ENCODE results near the gene RNASE7.

Gene RNASE7

DNA sequence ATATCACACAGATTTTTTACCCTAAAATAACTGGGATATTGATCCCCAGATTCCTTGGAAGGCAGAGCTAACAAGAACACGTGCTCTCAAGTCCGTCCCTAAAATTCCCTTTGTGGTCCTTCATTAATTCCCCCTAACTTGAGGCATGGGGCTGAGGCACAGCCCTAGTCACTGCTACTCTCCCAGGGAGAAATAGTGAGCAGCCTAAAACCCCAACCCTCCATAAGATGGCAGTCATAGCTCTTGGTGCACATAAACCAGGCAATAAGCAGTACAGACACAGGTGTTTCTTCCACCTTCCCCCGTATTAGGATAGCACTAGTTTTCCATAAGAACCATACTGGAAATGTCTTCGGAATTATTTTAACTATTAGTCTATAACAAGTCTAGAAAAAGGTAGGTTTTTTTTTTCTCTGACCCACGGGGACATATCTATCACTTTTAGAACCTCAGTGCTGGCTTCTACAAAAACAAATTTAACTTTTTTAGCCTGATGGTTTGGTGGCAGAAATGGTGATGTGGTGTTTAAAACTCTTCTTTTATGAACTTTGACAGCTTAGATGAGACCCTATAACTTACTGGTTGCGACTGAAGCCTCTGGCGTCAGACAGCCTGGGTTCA is 24.8 kb downstream of the RNASE7 start:
- DNase-seq (ENCODE audit: low read depth in 2 of 3, low spot score in 1 of 3), result no peak

- DNase-seq (ENCODE audit: low read depth in 2 of 3, low spot score in 1 of 3), result peak in 2 of 3 donors; percentile 24 to 41
These were observed 26.6 kb downstream of the RNASE7 start for GRCh38 chr14:21068521-21069387.

GRCh38 chr14:21069388-21070082 is 27.4 kb downstream of the RNASE7 start:
- DNase-seq (ENCODE audit: low read depth in 2 of 3, low spot score in 1 of 3), result no peak

DNA sequence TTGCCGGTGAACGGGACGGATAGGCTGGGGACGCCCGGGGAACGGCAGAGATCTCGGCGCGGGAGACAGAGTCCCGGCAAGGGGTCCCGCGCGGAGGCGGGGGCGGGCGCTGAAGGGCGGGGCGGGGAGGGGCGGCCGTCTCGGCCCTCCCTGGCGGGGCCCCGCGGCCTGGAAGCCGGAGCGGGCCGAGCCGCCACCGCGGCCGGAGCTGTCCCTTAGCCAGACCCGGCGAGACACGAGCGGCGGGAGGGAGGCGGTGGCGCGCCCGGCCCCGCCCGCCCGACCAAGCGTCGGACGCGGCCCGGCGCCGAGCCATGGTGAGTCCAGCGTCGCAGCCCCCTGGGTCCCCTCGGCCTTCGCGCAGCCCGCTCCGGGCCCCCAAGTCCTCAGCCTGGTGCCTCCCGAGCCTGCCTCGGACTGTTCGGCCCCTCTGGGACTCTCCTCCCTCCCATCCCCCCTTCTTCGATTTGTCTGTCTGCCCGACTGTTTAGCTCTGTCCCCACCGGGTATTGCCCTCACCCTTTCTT is 28.0 kb downstream of the RNASE7 start, which contains the start of gene ARHGEF40:
Gene ARHGEF40, plus strand, starts transcription at position 222 of the 527 bp plus-strand sequence. Its CDS starts 93 bp downstream, at position 315.
- DNase-seq (ENCODE audit: low read depth in 2 of 3, low spot score in 1 of 3), result no peak

DNA sequence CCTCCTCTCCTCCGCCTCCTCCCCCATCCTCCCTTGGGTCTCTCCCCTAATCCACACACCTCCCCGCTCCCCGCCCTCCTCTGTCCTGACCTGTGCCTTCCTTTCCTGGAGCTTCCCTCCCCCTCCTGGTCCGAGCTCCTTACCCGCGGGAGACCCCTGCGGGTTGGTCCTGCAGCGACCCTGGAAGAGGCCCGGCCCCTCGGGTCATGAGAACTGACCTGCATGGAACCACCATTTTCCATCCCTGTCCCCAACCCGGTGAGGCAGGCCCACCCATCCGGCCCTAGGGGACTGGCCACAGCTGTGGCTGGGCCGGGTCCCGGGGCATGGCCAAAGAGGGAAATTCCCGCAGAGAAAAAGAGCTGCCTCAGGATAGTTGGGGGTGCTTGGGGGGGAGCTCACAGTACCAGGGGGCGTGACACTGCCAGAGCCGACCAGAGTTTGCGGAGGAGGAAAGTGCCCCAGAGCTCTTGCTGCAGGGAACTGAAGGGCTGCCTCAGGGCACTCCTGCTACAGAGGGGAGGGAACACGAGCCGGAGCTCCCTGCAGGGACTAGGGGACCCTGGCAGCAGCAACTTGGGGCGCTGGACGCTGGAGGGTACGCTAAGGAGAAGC is 28.6 kb downstream of the RNASE7 start:
- no peak for DNase-seq (ENCODE audit: low read depth in 2 of 3, low spot score in 1 of 3)

GRCh38 chr14:21071225-21072030 is 29.3 kb downstream of the RNASE7 start:
- no peak for DNase-seq (ENCODE audit: low read depth in 2 of 3, low spot score in 1 of 3)

DNA sequence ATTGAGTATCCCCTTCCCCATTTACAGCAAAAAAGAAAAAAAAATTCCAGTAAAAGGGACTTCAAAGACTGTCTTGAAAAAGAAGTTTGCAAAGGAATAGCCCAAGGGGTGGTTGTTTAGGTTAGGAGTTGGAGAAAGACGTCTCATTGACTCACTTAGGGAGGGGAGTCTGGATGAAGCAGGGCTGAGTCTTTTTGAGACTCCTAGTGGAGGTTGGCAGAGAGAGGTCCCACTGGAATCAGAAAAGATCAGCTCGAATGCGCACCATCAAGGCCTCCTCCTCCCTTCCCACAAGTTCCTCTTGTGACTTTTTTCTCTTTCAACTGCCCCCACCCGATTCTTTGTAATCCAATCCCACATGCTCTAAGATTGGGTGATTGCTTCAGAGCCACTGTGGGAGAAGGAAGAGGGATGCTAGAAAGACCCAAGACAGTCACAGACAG is 29.9 kb downstream of the RNASE7 start:
- no peak for DNase-seq (ENCODE audit: low read depth in 2 of 3, low spot score in 1 of 3)

GRCh38 chr14:21072781-21073339 is 30.7 kb downstream of the RNASE7 start:
- no peak for DNase-seq (ENCODE audit: low read depth in 2 of 3, low spot score in 1 of 3)

GRCh38 chr14:21073921-21074320 is 31.8 kb downstream of the RNASE7 start:
- no peak for DNase-seq (ENCODE audit: low read depth in 2 of 3, low spot score in 1 of 3)

DNA sequence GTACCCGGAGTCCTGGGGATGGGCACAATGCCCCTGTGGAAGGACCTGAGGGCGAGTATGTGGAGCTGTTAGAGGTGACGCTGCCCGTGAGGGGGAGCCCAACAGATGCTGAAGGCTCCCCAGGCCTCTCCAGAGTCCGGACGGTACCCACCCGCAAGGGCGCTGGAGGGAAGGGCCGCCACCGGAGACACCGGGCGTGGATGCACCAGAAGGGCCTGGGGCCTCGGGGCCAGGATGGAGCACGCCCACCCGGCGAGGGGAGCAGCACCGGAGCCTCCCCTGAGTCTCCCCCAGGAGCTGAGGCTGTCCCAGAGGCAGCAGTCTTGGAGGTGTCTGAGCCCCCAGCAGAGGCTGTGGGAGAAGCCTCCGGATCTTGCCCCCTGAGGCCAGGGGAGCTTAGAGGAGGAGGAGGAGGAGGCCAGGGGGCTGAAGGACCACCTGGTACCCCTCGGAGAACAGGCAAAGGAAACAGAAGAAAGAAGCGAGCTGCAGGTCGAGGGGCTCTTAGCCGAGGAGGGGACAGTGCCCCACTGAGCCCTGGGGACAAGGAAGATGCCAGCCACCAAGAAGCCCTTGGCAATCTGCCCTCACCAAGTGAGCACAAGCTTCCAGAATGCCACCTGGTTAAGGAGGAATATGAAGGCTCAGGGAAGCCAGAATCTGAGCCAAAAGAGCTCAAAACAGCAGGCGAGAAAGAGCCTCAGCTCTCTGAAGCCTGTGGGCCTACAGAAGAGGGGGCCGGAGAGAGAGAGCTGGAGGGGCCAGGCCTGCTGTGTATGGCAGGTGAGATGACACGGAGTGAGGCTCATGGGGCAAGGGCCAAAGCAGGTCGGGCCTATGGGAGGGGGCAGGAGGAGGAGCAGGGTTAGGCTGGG is 32.5 kb downstream of the RNASE7 start:
- DNase-seq (ENCODE audit: low read depth in 2 of 3, low spot score in 1 of 3), result no peak

GRCh38 chr14:21075719-21076437 is 33.7 kb downstream of the RNASE7 start:
- DNase-seq (ENCODE audit: low read depth in 2 of 3, low spot score in 1 of 3), result no peak

DNA sequence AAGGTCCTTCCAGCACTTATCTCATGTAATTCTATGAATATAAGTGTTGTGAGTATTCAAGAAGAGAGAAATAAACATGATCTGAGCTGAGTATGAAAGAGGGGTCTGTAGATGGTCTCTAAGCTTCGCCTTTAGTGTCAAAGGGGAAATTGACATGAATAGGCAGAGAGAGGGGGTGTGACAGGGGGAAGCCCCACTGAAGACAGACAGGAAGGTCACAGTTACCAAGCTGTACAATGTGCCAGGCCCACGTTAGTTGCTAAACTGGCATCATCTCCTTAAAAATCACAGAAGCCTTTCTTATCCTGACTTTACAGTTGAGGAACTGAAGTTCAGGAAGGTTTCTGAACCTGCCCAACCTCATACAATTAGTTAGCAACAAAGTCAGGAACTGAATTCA is 35.5 kb downstream of the RNASE7 start:
- no peak for DNase-seq (ENCODE audit: low read depth in 2 of 3, low spot score in 1 of 3)

GRCh38 chr14:21078287-21078686 is 36.1 kb downstream of the RNASE7 start:
- no peak for DNase-seq (ENCODE audit: low read depth in 2 of 3, low spot score in 1 of 3)

- no peak for DNase-seq (ENCODE audit: low read depth in 2 of 3, low spot score in 1 of 3)
These were observed 36.6 kb downstream of the RNASE7 start for GRCh38 chr14:21078726-21079125.

- DNase-seq (ENCODE audit: low read depth in 2 of 3, low spot score in 1 of 3), result no peak
These were observed 39.5 kb downstream of the RNASE7 start for GRCh38 chr14:21081521-21082142.

DNA sequence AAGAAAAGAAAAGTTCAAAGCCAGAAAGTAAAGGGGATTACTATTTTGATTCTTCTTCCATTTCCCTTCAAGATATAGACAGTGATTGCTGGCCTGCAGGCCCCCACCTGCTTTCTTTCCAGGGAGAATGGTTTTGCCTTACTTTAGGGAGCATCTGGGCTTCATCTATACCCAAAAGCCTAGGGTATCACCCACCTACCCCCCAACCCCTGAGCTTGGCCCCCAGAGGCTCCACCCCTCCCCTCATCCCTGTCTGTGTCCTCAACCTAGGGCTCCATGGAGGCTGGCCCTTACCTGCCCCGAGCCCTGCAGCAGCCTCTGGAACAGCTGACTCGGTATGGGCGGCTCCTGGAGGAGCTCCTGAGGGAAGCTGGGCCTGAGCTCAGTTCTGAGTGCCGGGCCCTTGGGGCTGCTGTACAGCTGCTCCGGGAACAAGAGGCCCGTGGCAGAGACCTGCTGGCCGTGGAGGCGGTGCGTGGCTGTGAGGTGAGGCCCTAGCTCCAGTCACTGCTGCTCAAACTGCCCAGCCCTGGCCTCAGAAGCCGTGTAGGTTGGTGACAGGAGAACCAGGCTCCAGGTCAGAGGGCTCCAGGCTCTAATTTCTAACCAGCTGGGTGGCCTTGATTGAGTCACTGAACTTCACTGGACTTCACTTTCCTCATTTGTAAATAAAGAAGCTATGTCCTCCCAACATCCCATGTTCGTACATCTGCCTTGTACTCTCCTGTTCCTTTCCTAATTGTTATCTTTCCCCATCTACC is 41.6 kb downstream of the RNASE7 start:
- DNase-seq (ENCODE audit: low read depth in 2 of 3, low spot score in 1 of 3), result no peak

- no peak for DNase-seq (ENCODE audit: low read depth in 2 of 3, low spot score in 1 of 3)
These were observed 42.2 kb downstream of the RNASE7 start for GRCh38 chr14:21084396-21084795.

All from stimulated activated CD4-positive, alpha-beta T cell treated with anti-CD3 and anti-CD28 coated beads, Interleukin-12 subunit alpha, Interleukin-12 subunit beta, amount 100 ng/mL, for 48 hours (primary cell).